Trophoblast cell (in vitro differentiated cells and primary cell): Measurements from ENCODE around the gene MATR3.

Experiments used
- DNase-seq, 2 donors: peaks; one replicate each; pipeline ENCODE4 v3.0.0-alpha.2; 2016
- H2AFZ ChIP-seq: 2 replicates; pipeline ENCODE4 v1.6.1; 2013; ENCODE audit warnings: low read length, moderate library complexity, mild to moderate bottlenecking; ENCODE audit not compliant: insufficient read depth, poor library complexity
- H2AK5ac ChIP-seq: 2 replicates; pipeline ENCODE4 v1.6.1; 2013; ENCODE audit warnings: mild to moderate bottlenecking, low read length
- H2BK120ac ChIP-seq: 2 replicates; pipeline ENCODE4 v1.6.1; 2013; ENCODE audit warnings: low read length, mild to moderate bottlenecking, moderate library complexity; ENCODE audit not compliant: insufficient read depth, poor library complexity
- H2BK12ac ChIP-seq: 2 replicates; pipeline ENCODE4 v1.6.1; 2013; ENCODE audit warnings: mild to moderate bottlenecking, low read length, moderate library complexity
- H2BK5ac ChIP-seq: 2 replicates; pipeline ENCODE4 v1.6.1; 2013; ENCODE audit warnings: low read length, low read depth, moderate library complexity, mild to moderate bottlenecking; ENCODE audit not compliant: poor library complexity
- H3K14ac ChIP-seq: 2 replicates; pipeline ENCODE4 v1.6.1; 2013; ENCODE audit warnings: mild to moderate bottlenecking, low read length
- H3K18ac ChIP-seq: 2 replicates; pipeline ENCODE4 v1.6.1; 2013; ENCODE audit warnings: mild to moderate bottlenecking, low read length
- H3K23ac ChIP-seq: 2 replicates; pipeline ENCODE4 v1.6.1; 2013; ENCODE audit warnings: low read length
- H3K27ac ChIP-seq: 2 replicates; pipeline ENCODE4 v1.5.1; 2013; ENCODE audit warnings: low read depth, mild to moderate bottlenecking, inconsistent platforms, low read length, moderate library complexity
- H3K27me3 ChIP-seq: 2 replicates; pipeline ENCODE4 v1.6.1; 2013; ENCODE audit warnings: inconsistent platforms, mild to moderate bottlenecking, low read length, moderate library complexity; ENCODE audit not compliant: insufficient read depth
- H3K36me3 ChIP-seq, 2 experiments: 1 replicate in 1 of 2; 2 replicates in 1 of 2; pipeline ENCODE4 v1.6.1; 2013; ENCODE audit warnings: low read length in 2 of 2, mild to moderate bottlenecking in 2 of 2, moderate library complexity in 1 of 2; ENCODE audit not compliant: insufficient read depth in 2 of 2, control insufficient read depth in 1 of 2
- H3K4ac ChIP-seq: 2 replicates; pipeline ENCODE4 v1.6.1; 2013; ENCODE audit warnings: low read depth, mild to moderate bottlenecking, low read length, moderate library complexity
- H3K4me1 ChIP-seq, 2 experiments: 1 replicate in 1 of 2; 2 replicates in 1 of 2; pipeline ENCODE4 v1.6.1; 2013; ENCODE audit warnings: low read length in 2 of 2, mild to moderate bottlenecking in 2 of 2, moderate library complexity in 1 of 2; ENCODE audit not compliant: insufficient read depth in 2 of 2, control insufficient read depth in 1 of 2
- H3K4me2 ChIP-seq: 2 replicates; pipeline ENCODE4 v1.6.1; 2013; ENCODE audit warnings: inconsistent platforms, mild to moderate bottlenecking, low read length, moderate library complexity
- H3K4me3 ChIP-seq: 2 replicates; pipeline ENCODE4 v1.5.1; 2013; ENCODE audit warnings: mild to moderate bottlenecking, low read depth, low read length, inconsistent platforms
- H3K79me1 ChIP-seq: one replicate; pipeline ENCODE4 v1.6.1; 2013; ENCODE audit warnings: low read length
- H3K79me2 ChIP-seq: 2 replicates; pipeline ENCODE4 v1.6.1; 2013; ENCODE audit warnings: low read length, mild to moderate bottlenecking; ENCODE audit not compliant: control insufficient read depth, insufficient read depth, poor library complexity
- H3K9ac ChIP-seq: 2 replicates; pipeline ENCODE4 v1.6.1; 2013; ENCODE audit warnings: mild to moderate bottlenecking, low read length
- H3K9me3 ChIP-seq: 2 replicates; pipeline ENCODE4 v1.6.1; 2013; ENCODE audit warnings: low read depth, mild to moderate bottlenecking, control low read depth, inconsistent platforms, low read length; ENCODE audit not compliant: insufficient read depth
- H4K12ac ChIP-seq: 2 replicates; pipeline ENCODE4 v1.6.1; 2013; ENCODE audit warnings: low read depth, mild to moderate bottlenecking, low read length, moderate library complexity
- H4K8ac ChIP-seq: 2 replicates; pipeline ENCODE4 v1.6.1; 2013; ENCODE audit warnings: low read depth, mild to moderate bottlenecking, low read length, moderate library complexity
- H4K91ac ChIP-seq: one replicate; pipeline ENCODE4 v1.6.1; 2013; ENCODE audit warnings: low read depth, mild to moderate bottlenecking, low read length, moderate library complexity
- WGBS: extraction: QIAGEN DNeasy Blood & Tissue Kit; methylation state at CpG from one replicate; pipeline ENCODE4 v1.1.7; 2013; ENCODE audit warnings: missing lambda C conversion rate; ENCODE audit not compliant: insufficient read length, insufficient coverage; ENCODE audit errors: extremely low coverage; 5-methylcytosine and 5-hydroxymethylcytosine counted together

Gene MATR3

GRCh38 chr5:139363937-139364336 is 70.4 kb downstream of the MATR3 start:
- H3K4ac ChIP-seq: no peak overlapping the region
- peaks cover 4% of the 10 kb centered on the region for H3K79me2 ChIP-seq
- H3K4me3 ChIP-seq: no peak overlapping the region
- H2AFZ ChIP-seq: no peak overlapping the region
- H3K27ac ChIP-seq: no peak overlapping the region
- H3K79me1 ChIP-seq: no peaks in the 10 kb centered on the region
- no peak overlapping the region for H3K9ac ChIP-seq
- H3K9me3 ChIP-seq: no peaks in the 10 kb centered on the region
- H2BK5ac ChIP-seq: no peak overlapping the region
- no peak overlapping the region for H3K23ac ChIP-seq
- H3K18ac ChIP-seq: no peak overlapping the region
- no peaks in the 10 kb centered on the region for H3K4me1 ChIP-seq
- H3K27me3 ChIP-seq: no peaks in the 10 kb centered on the region
- no peak overlapping the region for H2AK5ac ChIP-seq
- H4K8ac ChIP-seq: no peak overlapping the region
- H2BK120ac ChIP-seq: no peak overlapping the region
- no peak overlapping the region for H2BK12ac ChIP-seq
- no peak overlapping the region for H3K4me2 ChIP-seq
- H3K14ac ChIP-seq: no peak overlapping the region
- peaks cover 28 to 32% of the 10 kb centered on the region in 2 experiments for H3K36me3 ChIP-seq
- H4K12ac ChIP-seq: no peak overlapping the region
- WGBS: no CpG with 5 or more reads among the region's 2 CpGs
- H4K91ac ChIP-seq: no peak overlapping the region
- no peak for DNase-seq

- Histone ChIP-seq H4K8ac (no peak overlapping the region), H3K23ac (no peak overlapping the region), H2AFZ (no peak overlapping the region), H3K27ac (no peak overlapping the region), H4K91ac (no peak overlapping the region), H4K12ac (no peak overlapping the region), H2AK5ac (no peak overlapping the region), H3K4me2 (no peak overlapping the region), H2BK5ac (no peak overlapping the region), H3K4me1 (no peaks in the 10 kb centered on the region), H3K79me1 (no peaks in the 10 kb centered on the region), H3K27me3 (no peaks in the 10 kb centered on the region), H3K79me2 (peaks cover 2% of the 10 kb centered on the region), H3K9ac (no peak overlapping the region), H3K14ac (no peak overlapping the region), H3K18ac (no peak overlapping the region), H2BK12ac (no peak overlapping the region), H3K36me3 (peaks cover 28 to 30% of the 10 kb centered on the region in 2 experiments), H3K9me3 (no peaks in the 10 kb centered on the region), H2BK120ac (no peak overlapping the region), H3K4ac (no peak overlapping the region), H3K4me3 (no peak overlapping the region)
- no peak for DNase-seq
- WGBS: no CpG with 5 or more reads among the region's 2 CpGs
Observed at GRCh38 chr5:139364466-139364865, 70.9 kb downstream of the MATR3 start.

- Histone ChIP-seq H4K91ac (no peak overlapping the region), H2BK12ac (no peak overlapping the region), H2BK5ac (no peak overlapping the region), H3K4me2 (no peak overlapping the region), H2AFZ (no peak overlapping the region), H3K79me1 (no peaks in the 10 kb centered on the region), H3K4ac (no peak overlapping the region), H3K4me3 (no peak overlapping the region), H3K18ac (no peak overlapping the region), H3K9ac (no peak overlapping the region), H4K12ac (no peak overlapping the region), H3K14ac (no peak overlapping the region), H4K8ac (no peak overlapping the region), H3K27ac (no peak overlapping the region), H3K23ac (no peak overlapping the region), H3K36me3 (peaks cover 26 to 41% of the 10 kb centered on the region in 2 experiments), H3K79me2 (no peaks in the 10 kb centered on the region), H2AK5ac (no peak overlapping the region), H3K27me3 (no peaks in the 10 kb centered on the region), H2BK120ac (no peak overlapping the region), H3K4me1 (no peaks in the 10 kb centered on the region), H3K9me3 (no peaks in the 10 kb centered on the region)
- WGBS: no CpG with 5 or more reads among the region's 2 CpGs
- DNase-seq: no peak
Observed at GRCh38 chr5:139368613-139369012, 75.1 kb downstream of the MATR3 start.

- Histone ChIP-seq H3K14ac (no peak overlapping the region), H3K27me3 (no peaks in the 10 kb centered on the region), H3K27ac (no peak overlapping the region), H2BK5ac (no peak overlapping the region), H3K23ac (no peak overlapping the region), H2AFZ (no peak overlapping the region), H3K4me3 (no peak overlapping the region), H4K8ac (no peak overlapping the region), H3K9ac (no peak overlapping the region), H3K4ac (no peak overlapping the region), H2BK120ac (no peak overlapping the region), H3K4me2 (no peak overlapping the region), H2AK5ac (no peak overlapping the region), H3K4me1 (no peaks in the 10 kb centered on the region), H3K18ac (no peak overlapping the region), H3K79me1 (no peaks in the 10 kb centered on the region), H3K9me3 (no peaks in the 10 kb centered on the region), H2BK12ac (no peak overlapping the region), H4K12ac (no peak overlapping the region), H3K79me2 (no peaks in the 10 kb centered on the region), H3K36me3 (peaks cover 24 to 39% of the 10 kb centered on the region in 2 experiments), H4K91ac (no peak overlapping the region)
- no peak for DNase-seq
- no CpG with 5 or more reads among the region's 1 CpG for WGBS
Observed at GRCh38 chr5:139369181-139369580, 75.6 kb downstream of the MATR3 start.
